ENCODE data around the gene TRMT13. TPM values are rescaled to one million over a fixed set of nuclear protein-coding genes. Genes with fewer than 3 reads are reported as not detected.

TRMT13 gene
- total RNA-seq, 1 donor from 2014 or later: 17.3 TPM

GRCh38 chr1:100145116-100145515 is 12.2 kb downstream of the TRMT13 start:
- H3K27me3 ChIP-seq (ENCODE audit: control insufficient read depth, insufficient read depth, low read length): no peaks in the 10 kb centered on the region
- TF ChIP-seq CTCF (IDR thresholded peaks at IDR 0.05; ENCODE audit: insufficient read depth, low read length, poor library complexity, severe bottlenecking): no peak
- no peak for DNase-seq (ENCODE audit: low read depth)
- no peak overlapping the region for H3K4me3 ChIP-seq (ENCODE audit: low read depth, low read length)
- no peaks in the 10 kb centered on the region for H3K36me3 ChIP-seq (ENCODE audit: control insufficient read depth, insufficient read depth, low read length)

GRCh38 chr1:100146958-100147357 is 14.0 kb downstream of the TRMT13 start:
- DNase-seq (ENCODE audit: low read depth): no peak
- Histone ChIP-seq H3K4me3 (ENCODE audit: low read depth, low read length) (no peak overlapping the region), H3K27me3 (ENCODE audit: control insufficient read depth, insufficient read depth, low read length) (no peaks in the 10 kb centered on the region), H3K36me3 (ENCODE audit: control insufficient read depth, insufficient read depth, low read length) (no peaks in the 10 kb centered on the region)
- no peak for TF ChIP-seq CTCF (IDR thresholded peaks at IDR 0.05; ENCODE audit: insufficient read depth, low read length, poor library complexity, severe bottlenecking)

- DNase-seq (ENCODE audit: low read depth): no peak
- H3K36me3 ChIP-seq (ENCODE audit: control insufficient read depth, insufficient read depth, low read length): no peaks in the 10 kb centered on the region
Observed at GRCh38 chr1:100147875-100148274, 14.9 kb downstream of the TRMT13 start.

GRCh38 chr1:100151679-100152078 is 18.7 kb downstream of the TRMT13 start:
- H3K36me3 ChIP-seq (ENCODE audit: control insufficient read depth, insufficient read depth, low read length): no peaks in the 10 kb centered on the region
- no peak for TF ChIP-seq CTCF (IDR thresholded peaks at IDR 0.05; ENCODE audit: insufficient read depth, low read length, poor library complexity, severe bottlenecking)
- no peak overlapping the region for H3K4me3 ChIP-seq (ENCODE audit: low read depth, low read length)
- no peaks in the 10 kb centered on the region for H3K27me3 ChIP-seq (ENCODE audit: control insufficient read depth, insufficient read depth, low read length)
- no peak for DNase-seq (ENCODE audit: low read depth)

More at GRCh38 chr1:100147875-100148274, 14.9 kb downstream of the TRMT13 start:
- TF ChIP-seq CTCF (IDR thresholded peaks at IDR 0.05; ENCODE audit: insufficient read depth, low read length, poor library complexity, severe bottlenecking): no peak
- Histone ChIP-seq H3K27me3 (ENCODE audit: control insufficient read depth, insufficient read depth, low read length) (no peaks in the 10 kb centered on the region), H3K4me3 (ENCODE audit: low read depth, low read length) (no peak overlapping the region)

GRCh38 chr1:100152271-100152670 is 19.3 kb downstream of the TRMT13 start:
- no peaks in the 10 kb centered on the region for H3K27me3 ChIP-seq (ENCODE audit: control insufficient read depth, insufficient read depth, low read length)
- no peak for DNase-seq (ENCODE audit: low read depth)
- H3K36me3 ChIP-seq (ENCODE audit: control insufficient read depth, insufficient read depth, low read length): no peaks in the 10 kb centered on the region
- no peak for TF ChIP-seq CTCF (IDR thresholded peaks at IDR 0.05; ENCODE audit: insufficient read depth, low read length, poor library complexity, severe bottlenecking)
- H3K4me3 ChIP-seq (ENCODE audit: low read depth, low read length): no peak overlapping the region

- Histone ChIP-seq H3K36me3 (ENCODE audit: control insufficient read depth, insufficient read depth, low read length) (no peaks in the 10 kb centered on the region), H3K4me3 (ENCODE audit: low read depth, low read length) (no peak overlapping the region), H3K27me3 (ENCODE audit: control insufficient read depth, insufficient read depth, low read length) (no peaks in the 10 kb centered on the region)
- no peak for DNase-seq (ENCODE audit: low read depth)
- TF ChIP-seq CTCF (IDR thresholded peaks at IDR 0.05; ENCODE audit: insufficient read depth, low read length, poor library complexity, severe bottlenecking): no peak
Observed at GRCh38 chr1:100162881-100163280, 29.9 kb downstream of the TRMT13 start.
